OCI-LY1 (cell line): ENCODE data around the gene KCTD20.
"Not testable (repeated sequence)": the region's sequence is repeated elsewhere in the genome, so short reads cannot be mapped to it uniquely, and the experiment has no call there.

Experiments
- H2AFZ ChIP-seq: fragments of 200-600 bp; sonication (generic), shearing (Covaris generic); 2 replicates; pipeline ENCODE4 v1.6.0; 2014; ENCODE audit warnings: antibody characterized with exemption, mild to moderate bottlenecking, low read length
- H3F3A ChIP-seq: fragments of 200-600 bp; sonication (generic), shearing (Covaris generic); 2 replicates; pipeline ENCODE4 v1.6.0; 2014; ENCODE audit warnings: mild to moderate bottlenecking, antibody characterized with exemption, low read length, moderate library complexity; ENCODE audit not compliant: insufficient read depth
- H3K27ac ChIP-seq: fragments of 200-600 bp; sonication (generic); 2 replicates; pipeline ENCODE4 v1.5.1; 2014; ENCODE audit warnings: low read length, mixed run types, mild to moderate bottlenecking, low read depth; ENCODE audit not compliant: poor library complexity, severe bottlenecking
- H3K27me3 ChIP-seq: fragments of 200-600 bp; sonication (generic); 2 replicates; pipeline ENCODE4 v1.6.0; 2014; ENCODE audit warnings: antibody characterized with exemption, mild to moderate bottlenecking, low read length, moderate library complexity; ENCODE audit not compliant: insufficient read depth
- H3K36me3 ChIP-seq: fragments of 200-600 bp; sonication (generic); 2 replicates; pipeline ENCODE4 v1.6.1; 2014; ENCODE audit warnings: mild to moderate bottlenecking, antibody characterized with exemption, low read length, moderate library complexity, mixed read lengths; ENCODE audit not compliant: insufficient read depth
- H3K4me1 ChIP-seq: fragments of 200-600 bp; sonication (generic); 2 replicates; pipeline ENCODE4 v1.5.1; 2014; ENCODE audit warnings: mild to moderate bottlenecking, low read length, moderate library complexity; ENCODE audit not compliant: insufficient read depth, severe bottlenecking
- H3K4me2 ChIP-seq: fragments of 200-600 bp; sonication (generic), shearing (Covaris generic); 2 replicates; pipeline ENCODE4 v1.6.1; 2014; ENCODE audit warnings: low read length
- H3K4me3 ChIP-seq: fragments of 200-600 bp; sonication (generic); 2 replicates; pipeline ENCODE4 v1.5.1; 2014; ENCODE audit warnings: low read length, low read depth, mild to moderate bottlenecking, mixed read lengths; ENCODE audit not compliant: poor library complexity, severe bottlenecking
- H3K79me2 ChIP-seq: fragments of 200-600 bp; shearing (Covaris generic); 2 replicates; pipeline ENCODE4 v1.6.1; 2016; ENCODE audit warnings: mixed run types, low read length, mixed read lengths; ENCODE audit not compliant: insufficient read depth
- H3K9ac ChIP-seq: fragments of 200-600 bp; sonication (generic), shearing (Covaris generic); 2 replicates; pipeline ENCODE4 v1.6.1; 2014; ENCODE audit warnings: mild to moderate bottlenecking, low read length, mixed read lengths
- H3K9me2 ChIP-seq: fragments of 200-600 bp; sonication (generic), shearing (Covaris generic); 2 replicates; pipeline ENCODE4 v1.6.1; 2014; ENCODE audit warnings: low read depth, mild to moderate bottlenecking, low read length, mixed read lengths
- H3K9me3 ChIP-seq: fragments of 200-600 bp; shearing (Covaris generic); 2 replicates; pipeline ENCODE4 v1.6.1; 2014; ENCODE audit warnings: low read length, mixed read lengths
- H4K20me1 ChIP-seq: fragments of 200-600 bp; sonication (generic), shearing (Covaris generic); 2 replicates; pipeline ENCODE4 v1.6.0; 2016; ENCODE audit warnings: mild to moderate bottlenecking, low read length; ENCODE audit not compliant: insufficient read depth
- CTCF ChIP-seq: fragments of 200-600 bp; sonication (generic), shearing (Covaris generic); IDR thresholded peaks from 2 replicates; pipeline ENCODE4 v1.5.1; 2017; ENCODE audit warnings: mild to moderate bottlenecking, antibody characterized with exemption, low read length, moderate library complexity, mixed read lengths
- EZH2 ChIP-seq: fragments of 200-600 bp; sonication (generic), shearing (Covaris generic); IDR thresholded peaks from 2 replicates; pipeline ENCODE4 v1.8.0; 2017; ENCODE audit warnings: borderline replicate concordance, mixed run types, mild to moderate bottlenecking, antibody characterized with exemption, low read length, moderate library complexity, mixed read lengths

Gene KCTD20

GRCh38 chr6:36478051-36478526, 35.3 kb downstream of the KCTD20 start:
- no peaks in the 10 kb centered on the region for H3K9me2 ChIP-seq
- no peak overlapping the region for H3K4me3 ChIP-seq
- H3K36me3 ChIP-seq: peaks cover 71% of the 10 kb centered on the region
- no peaks in the 10 kb centered on the region for H3K4me1 ChIP-seq
- H3K27me3 ChIP-seq: no peaks in the 10 kb centered on the region
- no peak overlapping the region for H3K27ac ChIP-seq
- H2AFZ ChIP-seq: no peak overlapping the region
- H3K4me2 ChIP-seq: no peak overlapping the region
- no peaks in the 10 kb centered on the region; the same call in 1 of the 2 replicates for H3F3A ChIP-seq
- no peaks in the 10 kb centered on the region for H3K79me2 ChIP-seq
- no peaks in the 10 kb centered on the region for H4K20me1 ChIP-seq
- no peaks in the 10 kb centered on the region for H3K9me3 ChIP-seq
- TF ChIP-seq CTCF (no peak), EZH2 (no peak)
- no peak overlapping the region for H3K9ac ChIP-seq

- Histone ChIP-seq H3K4me1 (no peaks in the 10 kb centered on the region), H3K27me3 (no peaks in the 10 kb centered on the region), H3K9me3 (no peaks in the 10 kb centered on the region), H3K9ac (no peak overlapping the region), H3K4me3 (no peak overlapping the region), H3K4me2 (no peak overlapping the region), H3K27ac (no peak overlapping the region), H2AFZ (no peak overlapping the region), H3K36me3 (peaks cover 74% of the 10 kb centered on the region), H3K79me2 (no peaks in the 10 kb centered on the region), H4K20me1 (no peaks in the 10 kb centered on the region), H3K9me2 (no peaks in the 10 kb centered on the region), H3F3A (no peaks in the 10 kb centered on the region; the same call in 1 of the 2 replicates)
- TF ChIP-seq EZH2 (no peak), CTCF (no peak)
Measured at GRCh38 chr6:36479256-36479655, 36.5 kb downstream of the KCTD20 start.

- not testable (repeated sequence) for H3K9ac ChIP-seq, H3K27ac ChIP-seq, H3K27me3 ChIP-seq, H3K4me3 ChIP-seq, H3K9me3 ChIP-seq, H4K20me1 ChIP-seq, H3K4me2 ChIP-seq, H3K79me2 ChIP-seq, H2AFZ ChIP-seq, H3K9me2 ChIP-seq, H3K4me1 ChIP-seq, H3F3A ChIP-seq
- peaks cover 86% of the 10 kb centered on the region for H3K36me3 ChIP-seq
Measured at GRCh38 chr6:36483326-36483725, 40.5 kb downstream of the KCTD20 start.

GRCh38 chr6:36484736-36485135, 41.9 kb downstream of the KCTD20 start:
- Histone ChIP-seq H3K27me3 (no peaks in the 10 kb centered on the region), H3K9ac (no peak overlapping the region), H3K4me2 (no peak overlapping the region), H3K79me2 (no peaks in the 10 kb centered on the region), H3K4me1 (no peaks in the 10 kb centered on the region), H3K9me3 (no peaks in the 10 kb centered on the region), H3F3A (no peaks in the 10 kb centered on the region), H3K4me3 (no peak overlapping the region), H2AFZ (no peak overlapping the region), H3K9me2 (no peaks in the 10 kb centered on the region), H3K27ac (no peak overlapping the region), H4K20me1 (no peaks in the 10 kb centered on the region), H3K36me3 (peaks cover 81% of the 10 kb centered on the region)
- no peak for TF ChIP-seq CTCF
- TF ChIP-seq EZH2: no peak
